Right lobe of liver (tissue), 4 donors: ENCODE data around the gene ALMS1.

ENCODE experiments used
- POLR2A ChIP-seq: fragments of 450-650 bp; IDR thresholded peaks from one replicate; pipeline ENCODE4 v1.6.1; 2017; ENCODE audit warnings: antibody characterized with exemption, mild to moderate bottlenecking
- TF ChIP-seq, protein P1 (sequence below), 4 donors: fragments of 200-600 bp in 3 of 4; fragments of 450-650 bp in 1 of 4; IDR thresholded peaks; one replicate each; pipeline versions ENCODE4 v1.5.1 to v1.8.0; 2016 to 2022; ENCODE audit warnings: antibody characterized with exemption in 4 of 4, mild to moderate bottlenecking in 2 of 4
- donor health status: DM: no; HTN: no; CAD: no.
- donor health status: DM: no; HTN: no; CAD: no.
- donor health status: DM: no; HTN: yes; CAD: no.

DNA sequence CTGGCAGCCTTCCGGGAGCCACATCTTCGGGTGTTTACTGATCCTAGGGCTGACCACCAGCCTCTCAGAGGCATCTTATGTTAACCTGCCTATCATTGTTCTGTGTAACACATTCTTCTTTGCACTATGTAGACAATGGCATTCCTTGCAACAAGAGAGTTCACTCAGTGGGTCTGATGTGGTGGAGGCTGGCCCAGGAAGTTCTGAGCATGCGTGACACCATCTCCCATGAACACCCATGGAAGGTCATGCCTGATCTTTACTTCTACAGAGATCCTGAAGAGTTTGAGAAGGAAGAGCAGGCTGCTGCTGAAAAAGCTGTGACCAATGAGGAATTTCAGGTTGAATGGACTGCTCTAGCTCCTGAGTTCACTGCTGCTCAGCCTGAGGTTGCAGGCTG is 15.3 kb upstream of the ALMS1 start:
- no peak for TF ChIP-seq POLR2A
- TF ChIP-seq, protein P1, sequence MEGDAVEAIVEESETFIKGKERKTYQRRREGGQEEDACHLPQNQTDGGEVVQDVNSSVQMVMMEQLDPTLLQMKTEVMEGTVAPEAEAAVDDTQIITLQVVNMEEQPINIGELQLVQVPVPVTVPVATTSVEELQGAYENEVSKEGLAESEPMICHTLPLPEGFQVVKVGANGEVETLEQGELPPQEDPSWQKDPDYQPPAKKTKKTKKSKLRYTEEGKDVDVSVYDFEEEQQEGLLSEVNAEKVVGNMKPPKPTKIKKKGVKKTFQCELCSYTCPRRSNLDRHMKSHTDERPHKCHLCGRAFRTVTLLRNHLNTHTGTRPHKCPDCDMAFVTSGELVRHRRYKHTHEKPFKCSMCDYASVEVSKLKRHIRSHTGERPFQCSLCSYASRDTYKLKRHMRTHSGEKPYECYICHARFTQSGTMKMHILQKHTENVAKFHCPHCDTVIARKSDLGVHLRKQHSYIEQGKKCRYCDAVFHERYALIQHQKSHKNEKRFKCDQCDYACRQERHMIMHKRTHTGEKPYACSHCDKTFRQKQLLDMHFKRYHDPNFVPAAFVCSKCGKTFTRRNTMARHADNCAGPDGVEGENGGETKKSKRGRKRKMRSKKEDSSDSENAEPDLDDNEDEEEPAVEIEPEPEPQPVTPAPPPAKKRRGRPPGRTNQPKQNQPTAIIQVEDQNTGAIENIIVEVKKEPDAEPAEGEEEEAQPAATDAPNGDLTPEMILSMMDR (IDR thresholded peaks at IDR 0.05), result no peak
